Measurements from ENCODE around the gene CTDSP2.
A peak's percentile ranks its signal among the peaks of the same experiment; 100 is the strongest.
"Not testable (repeated sequence)": the region's sequence is repeated elsewhere in the genome, so short reads cannot be mapped to it uniquely, and the experiment has no call there.

CTDSP2 gene, protein sequence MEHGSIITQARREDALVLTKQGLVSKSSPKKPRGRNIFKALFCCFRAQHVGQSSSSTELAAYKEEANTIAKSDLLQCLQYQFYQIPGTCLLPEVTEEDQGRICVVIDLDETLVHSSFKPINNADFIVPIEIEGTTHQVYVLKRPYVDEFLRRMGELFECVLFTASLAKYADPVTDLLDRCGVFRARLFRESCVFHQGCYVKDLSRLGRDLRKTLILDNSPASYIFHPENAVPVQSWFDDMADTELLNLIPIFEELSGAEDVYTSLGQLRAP

DNA sequence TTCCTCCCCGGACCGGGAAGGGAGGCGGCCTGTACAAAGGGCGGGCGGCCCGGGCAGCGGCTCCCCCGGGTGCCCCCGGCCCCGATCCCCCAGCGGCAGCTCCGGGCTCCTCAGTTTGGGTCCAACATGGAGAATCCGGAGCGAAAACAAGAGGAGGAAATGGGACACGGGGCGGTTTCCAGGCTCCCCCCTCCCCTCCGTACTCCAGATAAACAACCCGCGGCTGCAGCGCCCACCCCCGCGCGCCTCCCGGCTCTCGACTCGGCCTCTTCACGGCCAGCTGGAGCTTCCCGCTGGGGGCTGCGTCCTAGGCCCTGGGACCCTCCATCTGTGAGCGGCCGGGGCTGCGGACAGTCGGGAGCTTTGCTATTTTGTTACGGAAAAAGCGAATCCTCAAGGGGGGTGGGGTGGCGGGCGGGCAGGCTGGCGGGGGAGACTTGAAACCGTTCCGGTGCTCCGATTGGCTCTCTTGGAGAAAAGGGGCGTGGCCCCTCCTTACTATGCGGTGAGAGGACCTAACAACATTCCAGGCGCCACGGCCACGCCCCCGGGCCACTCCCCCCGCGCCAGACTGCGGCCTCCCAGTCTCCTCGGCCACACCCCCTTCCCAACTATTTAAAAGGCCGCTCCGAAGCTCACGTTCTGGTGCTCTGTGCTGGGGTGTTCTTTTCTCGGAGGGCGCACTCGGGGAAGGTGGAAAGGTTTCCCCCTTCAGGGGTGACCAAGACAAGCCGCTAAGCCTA, at the start of gene CTDSP2:
Gene CTDSP2 (minus strand): TSS at position 153 of the 743 bp plus-strand sequence. CDS start 294 bp downstream, outside the sequence.
- DNase-seq, result peak; percentile 4

DNA sequence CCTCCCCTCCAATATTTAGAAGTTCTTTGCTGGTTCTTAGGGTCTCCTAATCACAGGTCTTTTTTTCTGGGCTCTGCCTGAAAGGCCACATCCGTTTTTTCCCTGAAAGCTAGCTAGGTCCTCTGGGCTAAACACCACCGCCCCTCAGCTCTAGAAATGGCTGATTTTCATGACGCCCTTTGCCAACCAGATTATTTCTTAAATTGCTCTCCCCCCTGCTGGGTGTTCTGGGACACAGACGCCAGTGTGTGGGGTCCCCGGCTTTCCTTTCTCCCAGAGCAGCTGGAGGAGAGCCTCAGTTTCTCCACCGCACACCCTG, 49.5 kb upstream of the CTDSP2 start:
- no peak for DNase-seq

DNA sequence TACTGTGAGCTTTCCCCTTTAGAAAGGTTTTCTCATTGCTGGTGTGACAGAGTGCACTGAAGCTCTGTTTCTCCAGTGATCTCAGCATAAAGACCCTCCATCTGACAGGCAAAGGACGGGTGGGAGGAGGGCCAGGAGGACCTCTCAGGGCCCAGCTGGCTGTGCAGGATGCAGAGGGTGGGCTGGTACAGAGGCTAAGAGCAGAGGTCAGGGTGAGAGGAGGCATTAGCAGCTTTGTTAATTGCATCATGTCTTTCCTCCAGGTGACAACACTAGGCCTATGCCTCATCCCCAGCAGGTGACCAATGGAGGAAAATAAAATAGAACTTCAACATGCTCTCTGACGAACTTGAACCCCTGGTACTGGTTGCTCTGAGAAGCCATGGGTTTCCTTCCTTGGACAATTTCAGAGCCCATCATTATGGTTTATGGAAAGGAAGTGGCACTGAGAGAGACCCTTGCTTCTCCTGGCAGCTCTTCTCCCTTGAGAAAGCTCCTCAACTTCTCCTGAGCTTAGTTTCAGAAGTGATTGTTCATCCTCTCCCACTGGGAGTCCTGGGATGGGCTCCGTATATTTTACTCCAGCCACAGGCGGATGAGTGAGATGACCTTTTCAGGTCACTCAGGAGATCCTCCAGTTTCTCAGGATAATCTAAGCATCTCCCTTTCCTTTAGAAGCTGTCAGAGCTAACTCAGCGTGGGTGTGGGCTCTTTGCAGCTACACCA, 49.0 kb upstream of the CTDSP2 start:
- DNase-seq, result peak; percentile 17

DNA sequence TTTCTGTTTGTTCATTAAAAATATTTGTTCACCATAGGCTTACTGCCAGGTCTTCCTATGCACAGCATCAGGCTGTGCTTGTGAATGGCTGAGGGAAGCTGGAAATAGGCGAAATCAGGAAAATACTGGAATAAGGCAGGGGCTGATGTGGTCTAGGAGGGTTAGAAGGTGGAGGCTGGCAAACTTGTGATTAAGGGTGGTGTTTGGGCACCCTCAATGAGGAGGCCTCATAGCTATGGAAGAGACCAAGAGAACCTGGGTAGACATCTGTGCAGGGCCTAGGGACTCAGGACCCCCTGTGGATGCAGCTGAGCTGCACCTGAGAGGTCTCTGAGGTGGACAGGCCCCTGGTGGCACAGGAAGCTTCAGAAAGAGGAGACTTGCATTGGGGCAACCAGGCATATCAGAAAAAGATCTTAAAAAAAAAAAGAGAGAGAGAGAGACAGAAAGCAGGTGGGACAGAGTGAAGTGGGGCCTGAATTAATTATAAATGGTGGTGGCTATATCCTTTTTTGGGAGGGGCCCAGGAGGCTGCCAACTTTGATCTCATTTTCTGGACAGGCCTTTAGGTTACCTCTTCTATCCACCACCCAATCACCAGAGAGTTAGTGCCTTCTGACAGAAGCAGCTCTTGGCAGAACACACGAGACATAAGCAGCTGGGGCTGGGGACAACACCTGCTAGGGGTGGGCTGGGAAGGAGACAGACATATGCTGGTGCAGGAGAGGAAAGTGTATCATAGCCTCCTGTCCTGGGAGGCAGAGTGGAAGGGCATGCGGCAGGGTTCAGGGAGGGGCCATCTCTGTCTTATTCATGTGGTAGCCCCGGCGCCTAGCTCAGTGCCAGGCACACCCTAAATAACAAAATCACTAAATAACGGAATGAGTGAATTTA, 48.1 kb upstream of the CTDSP2 start:
- DNase-seq, result no peak

DNA sequence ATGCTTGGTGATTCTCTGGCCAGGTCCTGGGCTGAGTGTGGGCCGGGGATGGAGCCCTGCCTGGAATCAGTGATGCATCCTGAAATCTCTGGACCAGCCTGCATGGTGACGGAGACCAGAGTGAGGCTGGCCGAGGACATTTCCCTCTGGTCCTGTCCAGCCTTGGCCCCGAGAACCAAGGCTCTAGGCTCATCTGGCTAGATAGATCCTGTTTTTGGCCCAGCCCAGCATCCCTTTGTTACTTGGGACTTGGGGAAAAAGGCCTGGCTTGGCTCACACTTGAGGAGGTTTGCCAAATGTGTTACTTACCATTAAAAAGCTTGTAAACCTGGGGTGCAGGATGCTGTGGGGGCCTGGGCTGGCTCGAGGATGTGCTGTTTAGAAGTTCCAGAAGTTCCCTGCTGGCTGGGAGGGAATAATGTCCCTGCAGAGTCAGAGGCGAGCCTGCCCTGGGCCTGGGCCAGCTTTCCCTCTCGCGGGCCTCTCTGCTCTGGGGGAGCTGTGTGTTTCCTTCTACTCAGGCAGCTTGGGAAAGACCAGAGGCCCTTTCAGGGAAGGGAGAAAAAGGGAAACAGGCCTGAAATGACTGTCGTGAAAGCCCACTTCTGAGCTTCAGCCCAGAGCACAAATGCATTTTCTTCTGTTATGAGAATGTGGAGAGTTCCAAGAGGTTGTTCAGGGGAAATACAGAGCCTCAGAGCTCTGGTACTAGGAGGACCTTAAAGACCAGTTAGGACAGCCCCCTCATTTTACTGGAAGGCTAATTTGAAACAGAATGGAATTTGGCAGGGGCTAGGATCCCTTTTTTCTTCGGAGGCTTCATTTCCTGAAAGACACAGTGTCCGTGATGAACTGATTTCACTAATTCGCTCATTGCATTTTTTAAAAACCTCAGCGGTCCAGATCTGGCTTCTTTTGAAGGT, 47.2 kb upstream of the CTDSP2 start:
- no peak for DNase-seq

DNA sequence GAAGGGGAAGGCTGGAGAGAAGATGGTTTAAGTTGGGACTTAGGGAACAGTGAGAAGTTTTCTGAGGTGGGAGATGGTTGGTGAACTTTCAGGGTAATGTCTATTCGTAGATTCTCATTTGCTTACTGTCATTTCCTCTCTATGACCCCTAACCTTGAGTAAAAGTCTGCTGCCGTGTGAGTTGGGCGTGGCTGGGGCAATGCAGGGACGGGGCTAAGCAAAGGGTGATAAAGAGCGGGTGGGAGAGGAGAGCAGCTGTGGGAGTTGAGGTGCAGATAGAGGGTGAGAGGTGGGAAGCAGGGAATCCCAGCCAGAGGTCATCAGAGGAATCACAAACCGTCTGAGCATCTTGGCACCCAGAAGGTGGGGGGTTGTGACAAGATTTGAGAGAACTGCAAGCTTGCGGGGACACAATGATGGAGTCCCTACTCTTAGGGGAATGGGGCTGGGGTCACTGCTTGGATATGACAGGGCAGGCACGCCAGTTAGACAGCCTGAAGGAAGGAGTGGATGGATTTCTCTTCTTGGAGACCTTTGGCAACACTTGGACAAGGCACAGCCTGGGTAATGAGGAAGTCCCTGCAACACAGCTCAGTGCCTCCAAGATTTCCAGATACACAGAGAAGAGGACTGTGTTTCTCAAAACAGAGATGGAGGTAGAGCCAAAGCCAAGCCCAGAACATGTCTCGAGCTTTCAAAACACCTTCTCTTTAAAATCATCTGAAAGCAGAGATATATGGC, 45.9 kb upstream of the CTDSP2 start:
- no peak for DNase-seq

DNA sequence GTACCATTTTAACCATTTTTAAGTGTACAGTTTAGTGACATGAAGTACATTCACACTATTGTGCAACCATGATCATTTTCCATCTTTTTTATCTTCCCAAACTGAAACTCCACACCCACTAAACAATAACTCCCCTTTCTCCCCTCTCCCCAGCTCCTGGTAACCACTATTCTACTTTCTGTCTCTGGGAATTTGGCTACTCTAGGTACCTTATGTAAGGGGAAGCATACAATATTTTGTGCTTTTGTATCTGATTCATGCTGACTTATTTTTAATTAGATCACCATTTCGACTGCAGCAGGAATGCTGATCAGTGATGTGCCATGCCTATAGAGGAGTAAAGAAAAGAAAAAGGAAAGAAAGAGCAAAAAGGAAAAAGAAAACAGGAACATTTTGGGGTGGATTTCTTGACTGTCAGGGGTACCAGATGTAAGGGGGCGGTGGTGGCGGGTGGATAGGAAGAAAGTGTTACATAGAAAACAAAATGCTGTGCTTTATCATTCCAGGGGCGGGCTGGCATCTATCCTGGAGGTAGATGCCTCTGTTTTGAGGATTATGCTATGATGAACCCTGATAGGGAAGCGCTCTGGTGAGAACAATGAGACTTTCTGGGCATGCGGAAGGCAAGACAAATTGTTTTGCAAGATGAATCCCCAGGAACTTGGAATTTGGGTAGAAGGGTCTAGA, 45.2 kb upstream of the CTDSP2 start:
- no peak for DNase-seq

DNA sequence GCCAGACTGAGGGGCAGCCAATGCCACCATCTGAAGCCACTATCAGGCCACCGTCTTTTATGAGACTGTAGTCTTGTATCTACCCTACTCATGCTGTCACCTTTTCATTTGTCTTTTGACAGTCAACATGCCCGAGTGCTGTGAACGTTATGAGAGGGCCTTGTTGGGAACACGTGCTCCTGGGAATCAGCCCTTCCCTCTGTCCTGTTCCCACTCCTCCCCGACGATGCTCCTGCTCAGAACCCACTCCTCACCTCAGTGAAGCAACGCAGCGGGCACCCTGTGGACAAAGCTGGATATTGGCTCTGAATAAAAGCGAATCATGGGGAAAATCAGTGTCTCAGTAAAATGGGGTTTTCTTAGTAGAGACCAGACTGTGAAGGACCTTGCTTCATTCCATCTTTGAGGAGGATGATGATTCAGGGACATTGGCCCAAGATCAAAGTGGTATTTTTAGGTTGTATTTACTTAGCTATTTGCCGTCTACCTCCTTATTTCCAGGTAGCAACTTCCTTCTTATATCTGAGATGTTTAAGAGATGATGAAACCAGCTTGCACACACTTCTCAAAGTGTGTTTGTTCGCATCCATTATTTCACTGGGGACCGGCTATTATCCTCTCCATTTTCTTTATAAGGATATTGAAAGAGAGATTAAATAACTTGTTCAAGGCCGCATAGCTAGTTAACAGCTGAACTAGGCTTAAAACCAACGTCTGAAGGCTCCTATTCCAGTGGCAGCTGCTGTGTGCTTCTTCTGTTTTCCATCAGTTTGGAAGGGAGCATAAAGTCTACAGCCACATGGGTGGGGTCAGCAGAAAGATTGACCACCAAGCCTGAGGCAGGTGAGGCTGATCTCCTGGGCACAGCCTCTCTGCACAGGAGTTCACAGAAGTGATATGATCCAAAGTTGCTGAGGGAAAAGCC, 43.9 kb upstream of the CTDSP2 start:
- no peak for DNase-seq

DNA sequence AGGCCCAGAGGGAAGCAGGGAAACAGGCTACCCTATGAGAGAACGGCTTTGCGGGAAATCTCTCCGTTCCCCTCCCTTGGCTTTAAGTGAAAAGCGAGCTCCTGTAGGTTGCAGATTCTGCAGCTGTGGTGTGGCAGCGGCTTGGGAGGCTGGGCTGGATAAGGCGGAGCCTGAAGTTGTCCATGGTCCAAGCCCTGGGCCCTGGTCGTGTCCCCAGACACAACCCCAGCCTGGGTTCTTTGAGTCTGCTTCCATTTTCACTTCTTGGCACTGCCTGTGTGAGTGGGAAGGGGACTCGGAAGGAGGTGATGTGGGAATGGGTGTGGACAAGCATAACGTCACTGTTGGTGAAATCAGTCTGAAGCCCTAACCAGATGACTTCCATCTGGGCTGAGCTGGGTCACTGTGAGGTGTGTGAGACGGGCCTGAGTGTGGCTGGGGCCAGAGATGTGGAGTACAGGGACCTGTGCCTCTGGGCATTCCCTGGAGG, 43.0 kb upstream of the CTDSP2 start:
- DNase-seq, result no peak

DNA sequence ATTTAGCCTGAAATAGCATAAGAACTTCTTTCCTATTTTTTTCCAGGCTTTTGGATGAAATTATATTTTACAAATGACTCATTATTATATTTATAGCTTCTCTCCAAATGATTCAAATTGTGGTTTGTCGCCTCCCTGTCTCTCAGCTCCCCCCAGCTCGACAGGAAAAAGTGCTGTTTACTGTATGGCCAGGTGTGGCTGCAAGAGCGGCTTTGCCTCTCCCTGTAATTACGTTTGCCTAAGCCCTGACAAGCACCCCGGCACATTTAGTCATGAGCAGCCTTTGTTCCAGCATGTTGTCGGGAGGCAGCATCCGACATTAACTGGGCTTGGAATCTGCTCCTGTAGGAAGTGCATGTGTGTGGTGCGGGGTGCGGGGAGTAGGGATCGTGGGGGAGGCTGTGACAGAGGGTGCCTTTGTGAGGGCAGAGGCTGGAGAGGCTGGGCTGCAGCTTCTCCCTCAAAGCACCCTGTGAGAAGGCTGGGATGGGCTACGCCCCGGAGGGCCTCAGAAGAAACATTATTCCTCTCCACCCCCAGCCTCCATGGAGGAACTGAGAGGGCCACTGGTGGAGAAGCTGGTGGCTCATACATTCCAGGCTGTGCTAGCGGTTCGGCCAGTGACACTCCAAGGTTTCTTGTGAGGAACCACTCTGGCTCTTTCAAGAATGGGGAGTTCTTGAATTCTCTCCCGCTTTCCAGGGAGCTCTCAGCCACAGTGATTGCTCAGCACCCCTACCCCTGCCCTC, 42.1 kb upstream of the CTDSP2 start:
- no peak for DNase-seq

DNA sequence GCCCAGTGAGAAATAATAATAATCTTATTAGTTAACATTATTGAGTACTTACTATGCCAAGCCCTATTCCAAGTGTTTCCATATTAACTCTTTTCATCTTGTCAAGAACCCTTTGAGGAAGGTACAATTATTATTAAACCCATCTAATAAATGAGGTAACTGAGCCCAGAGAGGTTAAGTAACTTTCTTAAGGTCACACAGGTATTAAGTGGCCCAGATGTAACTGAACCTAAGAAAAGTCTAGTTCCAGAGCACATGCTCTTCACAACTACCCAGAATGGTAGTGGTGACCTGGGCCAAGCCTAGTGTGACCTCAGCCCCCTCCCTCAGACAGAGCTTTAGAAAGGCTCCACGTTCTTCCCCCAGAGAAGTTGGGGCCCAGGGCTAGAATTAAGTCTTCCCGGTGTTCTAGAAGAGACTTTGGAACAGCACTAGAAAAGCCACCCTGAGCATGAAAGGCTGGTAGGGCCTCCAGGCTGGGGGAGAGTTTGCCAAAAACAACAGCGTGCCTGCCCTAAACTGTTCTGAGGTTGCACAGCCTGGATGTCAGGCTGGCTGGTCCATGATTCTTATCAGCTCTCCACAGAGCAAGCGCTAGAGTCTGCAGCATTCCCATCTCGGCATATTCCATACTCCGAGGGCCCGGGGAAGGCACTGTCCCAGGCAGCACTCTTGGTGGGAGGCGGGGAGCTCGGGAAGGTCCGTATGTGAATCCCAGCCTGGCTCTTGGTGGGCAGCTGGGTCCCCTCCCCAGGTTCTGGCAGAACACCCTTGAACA, 41.3 kb upstream of the CTDSP2 start:
- no peak for DNase-seq

DNA sequence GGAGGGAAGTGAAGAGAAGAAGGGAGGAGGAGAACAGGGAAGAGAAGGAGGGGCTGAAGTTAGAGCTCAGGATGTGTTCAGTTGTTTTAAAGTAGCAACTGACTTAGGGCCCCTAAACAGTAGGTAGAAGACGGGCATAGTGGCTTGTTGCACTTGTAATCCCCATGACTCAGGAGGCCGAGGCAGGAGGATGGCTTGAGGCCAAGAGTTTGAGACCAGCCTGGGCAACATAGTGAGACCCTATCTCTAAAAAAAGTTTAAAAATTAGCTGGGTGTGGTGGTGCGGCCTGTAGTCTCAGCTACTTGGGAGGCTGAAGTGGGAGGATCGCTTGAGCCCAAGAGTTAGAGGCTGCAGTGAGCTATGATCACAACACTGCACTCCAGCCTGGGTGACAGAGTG, 40.4 kb upstream of the CTDSP2 start:
- not testable (repeated sequence) for DNase-seq

DNA sequence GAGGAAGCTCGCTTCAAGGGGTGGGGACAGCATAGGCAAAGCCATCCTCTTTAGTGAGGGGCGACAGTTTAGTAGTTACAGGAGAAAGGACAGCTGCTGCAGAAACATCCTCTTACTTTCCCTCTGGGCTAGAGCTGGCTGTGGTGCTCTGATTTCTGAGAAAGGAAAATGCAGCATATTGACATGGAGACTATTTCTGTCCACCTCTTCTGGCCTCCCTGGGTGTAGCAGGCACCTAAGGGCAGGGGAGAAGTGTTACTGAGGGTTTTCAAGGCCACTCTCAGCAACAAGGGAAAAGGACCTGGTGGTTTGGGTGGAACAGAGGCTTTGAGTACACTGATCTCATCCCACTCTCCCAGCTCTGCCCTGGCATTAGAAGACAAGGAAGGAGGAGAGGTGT, 40.0 kb upstream of the CTDSP2 start:
- DNase-seq, result no peak

DNA sequence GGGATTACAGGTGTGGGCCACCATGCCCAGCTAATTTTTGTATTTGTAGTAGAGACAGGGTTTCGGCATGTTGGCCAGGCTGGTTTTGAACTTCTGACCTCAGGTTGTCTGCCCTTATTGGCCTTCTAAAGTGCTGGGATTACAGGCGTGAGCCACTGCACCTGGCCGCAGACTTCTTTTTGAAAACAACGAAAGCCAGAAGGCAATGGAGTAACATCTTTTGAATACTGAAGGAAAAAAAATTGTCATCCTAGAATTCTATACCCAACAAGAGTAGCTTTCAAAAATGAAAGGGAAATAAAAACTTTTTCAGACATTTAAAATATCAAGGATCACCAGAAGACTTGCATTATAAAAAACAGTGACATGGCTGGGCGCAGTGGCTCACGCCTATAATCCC, 38.7 kb upstream of the CTDSP2 start:
- no peak for DNase-seq

DNA sequence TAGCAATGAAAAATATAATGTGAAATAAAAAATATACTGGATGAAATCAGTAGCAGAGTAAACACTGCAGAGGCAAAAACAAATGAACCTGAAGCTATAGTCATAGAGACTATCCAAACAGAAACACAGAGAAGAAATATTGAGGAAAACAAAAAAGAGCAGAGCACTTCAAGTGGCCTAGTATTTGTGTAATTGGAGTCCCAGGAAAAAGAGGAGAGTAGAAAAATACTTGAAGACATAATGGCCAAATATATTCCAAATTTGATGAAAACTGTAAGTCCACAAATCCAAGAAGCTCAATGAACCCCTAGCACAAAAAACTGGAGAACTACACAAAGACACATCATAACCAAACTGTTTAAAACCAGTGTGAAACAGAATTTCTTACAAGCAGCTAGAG, 37.2 kb upstream of the CTDSP2 start:
- DNase-seq, result no peak

DNA sequence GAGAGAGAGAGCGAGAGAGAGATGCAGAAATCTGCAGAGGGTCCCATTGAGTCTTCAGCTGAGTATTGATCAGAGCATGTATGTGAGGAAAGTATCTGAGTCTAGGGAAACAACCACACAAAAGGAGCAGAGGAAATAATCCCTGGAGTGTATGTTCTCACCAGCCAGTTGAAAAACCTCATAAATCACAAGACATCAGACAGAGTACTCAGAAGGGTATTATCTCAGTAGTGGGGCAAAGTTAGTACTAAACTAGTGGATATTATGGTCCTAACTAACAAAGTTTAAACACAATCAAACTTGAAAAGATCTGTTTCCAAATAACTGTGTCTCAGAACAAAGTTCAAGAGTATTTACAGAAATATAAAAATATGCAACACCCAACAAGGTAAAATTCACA, 36.5 kb upstream of the CTDSP2 start:
- DNase-seq, result no peak

DNA sequence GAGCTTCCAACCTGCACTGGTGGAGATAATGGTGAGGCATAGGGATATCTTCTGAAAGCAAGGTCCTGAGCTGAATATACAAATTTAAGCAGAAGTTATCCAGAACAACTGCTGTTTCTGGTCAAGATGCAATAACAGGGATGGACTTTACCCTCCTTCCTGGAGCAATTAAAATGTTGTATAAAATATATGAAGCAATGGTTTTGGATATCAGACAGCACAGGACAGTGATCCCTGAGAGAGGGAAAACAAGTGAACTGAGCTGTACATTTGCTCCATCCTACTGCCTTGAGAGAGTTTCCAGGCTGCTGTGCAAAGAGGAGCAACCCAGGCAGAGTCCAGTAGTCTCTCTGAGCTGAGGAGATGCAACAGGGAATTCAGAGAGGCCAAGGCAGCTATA, 36.0 kb upstream of the CTDSP2 start:
- DNase-seq, result no peak

DNA sequence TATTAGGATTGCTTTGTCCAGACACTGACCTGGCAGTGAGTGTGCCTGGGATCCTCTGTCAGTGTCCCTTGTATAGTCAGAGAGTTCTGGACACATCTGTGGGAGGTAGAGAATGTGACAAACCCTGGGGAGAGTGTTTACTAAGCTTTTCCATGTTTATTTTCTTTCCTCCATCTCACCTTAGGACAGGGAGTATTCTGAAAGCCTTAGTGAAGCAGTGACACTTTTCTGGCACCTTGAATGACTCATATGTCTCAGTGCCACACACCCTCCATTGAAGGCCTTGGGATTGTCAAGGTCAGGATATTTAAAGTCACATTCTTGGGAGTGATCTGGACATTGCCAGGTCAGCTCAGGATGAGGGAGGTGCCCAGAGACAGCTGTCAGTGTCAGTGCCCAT, 34.9 kb upstream of the CTDSP2 start:
- no peak for DNase-seq

All from NK-92 treated with Interleukin-12 subunit alpha and Interleukin-12 subunit beta, amount 100 ng/mL, for 24 hours (cell line).